Ascending aorta (tissue), 2 donors: ENCODE measurements around the gene ZNF536. TPM values are rescaled to one million over a fixed set of nuclear protein-coding genes. Genes with fewer than 3 reads are reported as not detected.

Source experiments
- DNase-seq, 2 donors: peaks; one replicate each; pipeline ENCODE4 v3.0.0-alpha.2; 2019; ENCODE audit warnings: low spot score in 2 of 2
- H3K27ac ChIP-seq, 2 donors: fragments of 200-600 bp; sonication (generic); one replicate each; pipeline ENCODE4 v1.5.1; 2016 to 2017; ENCODE audit warnings: mild to moderate bottlenecking in 1 of 2
- H3K27me3 ChIP-seq: fragments of 200-600 bp; sonication (generic); one replicate; pipeline ENCODE4 v1.5.1; 2017
- H3K36me3 ChIP-seq, 2 donors: fragments of 200-600 bp; sonication (generic); one replicate each; pipeline ENCODE4 v1.5.1; 2016
- H3K4me1 ChIP-seq, 2 donors: fragments of 200-600 bp; sonication (generic); one replicate each; pipeline ENCODE4 v1.5.1; 2016 to 2017; ENCODE audit warnings: mild to moderate bottlenecking in 1 of 2
- H3K4me3 ChIP-seq, 2 donors: fragments of 200-600 bp; sonication (generic); one replicate each; pipeline ENCODE4 v1.5.1; 2016 to 2017; ENCODE audit warnings: mild to moderate bottlenecking in 1 of 2
- H3K9me3 ChIP-seq, 2 donors: fragments of 200-600 bp; sonication (generic); one replicate each; pipeline ENCODE4 v1.5.1; 2016
- CTCF ChIP-seq, 3 experiments: fragments of 200-600 bp in 2 of 3; fragments of 450-650 bp in 1 of 3; sonication (generic) in 2 of 3; IDR thresholded peaks; one replicate each; pipeline ENCODE4 v1.5.1; 2016 to 2019; ENCODE audit warnings: antibody characterized with exemption in 3 of 3, mild to moderate bottlenecking in 1 of 3, moderate library complexity in 1 of 3
- intact Hi-C: fragments of 100-400 bp; cut with DNase I; formaldehyde crosslinking; loops from one replicate; pipeline ENCODE4 v1.15.1; 2023
- total RNA-seq: library from RNA; depleted of rRNA; stranded (reverse); fragments of >200 nt; gene quantifications from one replicate; pipeline ENCODE4 v1.1.0, GENCODE V29; 2016

The ZNF536 gene
- total RNA-seq, 1 donor from 2014 or later = not detected

- Histone ChIP-seq H3K4me1 (no peaks in the 10 kb centered on the region), H3K9me3 (no peaks in the 10 kb centered on the region), H3K4me3 (no peak overlapping the region), H3K27ac (no peak overlapping the region), H3K36me3 (no peaks in the 10 kb centered on the region), H3K27me3 (no peaks in the 10 kb centered on the region)
- intact Hi-C loops = no loop called here
- TF ChIP-seq CTCF (IDR thresholded peaks at IDR 0.05) = no peak
- no peak for DNase-seq
Measured at GRCh38 chr19:30525383-30525782, 153.2 kb downstream of the ZNF536 start.

GRCh38 chr19:30528919-30529318 lies 156.7 kb downstream of the ZNF536 start:
- intact Hi-C loops = no loop called here
- no peak overlapping the region for H3K27ac ChIP-seq
- no peak for DNase-seq
- no peaks in the 10 kb centered on the region for H3K9me3 ChIP-seq
- no peak for TF ChIP-seq CTCF (IDR thresholded peaks at IDR 0.05)
- H3K4me1 ChIP-seq = no peaks in the 10 kb centered on the region
- H3K27me3 ChIP-seq = no peaks in the 10 kb centered on the region
- no peak overlapping the region for H3K4me3 ChIP-seq
- no peaks in the 10 kb centered on the region for H3K36me3 ChIP-seq

GRCh38 chr19:30529876-30530275 lies 157.7 kb downstream of the ZNF536 start:
- intact Hi-C loops = no loop called here
- no peak overlapping the region for H3K4me3 ChIP-seq
- TF ChIP-seq CTCF (IDR thresholded peaks at IDR 0.05) = no peak
- no peaks in the 10 kb centered on the region for H3K36me3 ChIP-seq
- H3K4me1 ChIP-seq = no peaks in the 10 kb centered on the region
- no peaks in the 10 kb centered on the region for H3K27me3 ChIP-seq
- no peak for DNase-seq
- H3K9me3 ChIP-seq = no peaks in the 10 kb centered on the region
- H3K27ac ChIP-seq = no peak overlapping the region

GRCh38 chr19:30530751-30531150 lies 158.6 kb downstream of the ZNF536 start:
- Histone ChIP-seq H3K27ac (no peak overlapping the region), H3K4me3 (no peak overlapping the region), H3K36me3 (no peaks in the 10 kb centered on the region), H3K27me3 (no peaks in the 10 kb centered on the region), H3K4me1 (no peaks in the 10 kb centered on the region), H3K9me3 (no peaks in the 10 kb centered on the region)
- DNase-seq = no peak
- intact Hi-C loops = no loop called here
- TF ChIP-seq CTCF (IDR thresholded peaks at IDR 0.05) = no peak

GRCh38 chr19:30535011-30535410 lies 162.8 kb downstream of the ZNF536 start:
- Histone ChIP-seq H3K4me1 (no peaks in the 10 kb centered on the region), H3K9me3 (no peaks in the 10 kb centered on the region), H3K4me3 (no peak overlapping the region), H3K27ac (no peak overlapping the region), H3K27me3 (no peaks in the 10 kb centered on the region), H3K36me3 (no peaks in the 10 kb centered on the region)
- no peak for TF ChIP-seq CTCF (IDR thresholded peaks at IDR 0.05)
- intact Hi-C loops = no loop called here
- DNase-seq = no peak

GRCh38 chr19:30536975-30537374 lies 164.8 kb downstream of the ZNF536 start:
- no peak for DNase-seq
- no peak overlapping the region for H3K27ac ChIP-seq
- TF ChIP-seq CTCF (IDR thresholded peaks at IDR 0.05) = no peak
- no peaks in the 10 kb centered on the region for H3K36me3 ChIP-seq
- no peaks in the 10 kb centered on the region for H3K9me3 ChIP-seq
- H3K27me3 ChIP-seq = no peaks in the 10 kb centered on the region
- intact Hi-C loops = no loop called here
- no peak overlapping the region for H3K4me3 ChIP-seq
- H3K4me1 ChIP-seq = no peaks in the 10 kb centered on the region
